OCI-M2 (cell line): ENCODE results near the gene CUX1.
"Not testable (repeated sequence)": the region's sequence is repeated elsewhere in the genome, so short reads cannot be mapped to it uniquely, and the experiment has no call there.

ENCODE experiments used
- DNase-seq: peaks from one replicate; lab custom pipeline; 2025; ENCODE audit not compliant: unreplicated experiment; lab: John Stamatoyannopoulos, UW

CUX1 gene

GRCh38 chr7:101798173-101798572 is 19.3 kb upstream of the CUX1 start:
- DNase-seq = not testable (repeated sequence)

- DNase-seq = no peak
Observed at GRCh38 chr7:101803203-101804087, 14.0 kb upstream of the CUX1 start.

- no peak for DNase-seq
Observed at GRCh38 chr7:101804088-101804963, 13.1 kb upstream of the CUX1 start.

GRCh38 chr7:101804967-101805366 is 12.5 kb upstream of the CUX1 start:
- no peak for DNase-seq

- DNase-seq = no peak
Observed at GRCh38 chr7:101812595-101812994, 4.8 kb upstream of the CUX1 start.

- DNase-seq = no peak
Observed at GRCh38 chr7:101813402-101814019, 3.9 kb upstream of the CUX1 start.

- no peak for DNase-seq
Observed at GRCh38 chr7:101814081-101814990, 3.1 kb upstream of the CUX1 start.

- DNase-seq = no peak
Observed at GRCh38 chr7:101814991-101815825, 2.2 kb upstream of the CUX1 start.

GRCh38 chr7:101815826-101816594 is 1.4 kb upstream of the CUX1 start:
- no peak for DNase-seq

GRCh38 chr7:101816595-101817470 is 593 bp upstream of the CUX1 start:
- DNase-seq = no peak

GRCh38 chr7:101818287-101819071 is 1.1 kb downstream of the CUX1 start:
- no peak for DNase-seq

- no peak for DNase-seq
Observed at GRCh38 chr7:101819183-101819582, 1.8 kb downstream of the CUX1 start.

- DNase-seq = no peak
Observed at GRCh38 chr7:101819913-101820522, 2.6 kb downstream of the CUX1 start.

GRCh38 chr7:101820703-101821102 is 3.3 kb downstream of the CUX1 start:
- DNase-seq = no peak

- not testable (repeated sequence) for DNase-seq
Observed at GRCh38 chr7:101822632-101823031, 5.2 kb downstream of the CUX1 start.

GRCh38 chr7:101823096-101823495 is 5.7 kb downstream of the CUX1 start:
- no peak for DNase-seq

GRCh38 chr7:101823596-101823995 is 6.2 kb downstream of the CUX1 start:
- no peak for DNase-seq
